RWPE2 (cell line): ENCODE measurements around the gene ECE2.
A peak's percentile ranks its signal among the peaks of the same experiment; 100 is the strongest.

Source experiments
- ATAC-seq: fragments of 200-7000 bp; cut with Tn5 transposase; 3 replicates; pipeline ENCODE4 v1.9.1; 2021; ENCODE audit warnings: low read depth
- DNase-seq: peaks from one replicate; pipeline ENCODE4 v3.0.0-alpha.2; 2020; ENCODE audit warnings: low spot score
- H3K27ac ChIP-seq: fragments of 450-650 bp; 2 replicates; pipeline ENCODE4 v1.5.1; 2017; ENCODE audit warnings: mild to moderate bottlenecking; ENCODE audit not compliant: poor library complexity, severe bottlenecking
- H3K27me3 ChIP-seq: fragments of 250-450 bp; sonication (Bioruptor Pico); 2 replicates; pipeline ENCODE4 v1.5.1; 2021; ENCODE audit warnings: mild to moderate bottlenecking, moderate library complexity; ENCODE audit not compliant: insufficient read depth, poor library complexity, severe bottlenecking
- H3K36me3 ChIP-seq: fragments of 250-450 bp; sonication (Bioruptor Pico); 2 replicates; pipeline ENCODE4 v1.5.1; 2020; ENCODE audit warnings: low read depth, mild to moderate bottlenecking, moderate library complexity
- H3K4me1 ChIP-seq: fragments of 250-450 bp; sonication (Bioruptor Pico); 2 replicates; pipeline ENCODE4 v1.5.1; 2021; ENCODE audit warnings: mild to moderate bottlenecking, moderate library complexity; ENCODE audit not compliant: insufficient read depth, poor library complexity, severe bottlenecking
- H3K4me3 ChIP-seq: fragments of 250-450 bp; sonication (Bioruptor Pico); 2 replicates; pipeline ENCODE4 v1.5.1; 2021; ENCODE audit warnings: mild to moderate bottlenecking, moderate library complexity; ENCODE audit not compliant: severe bottlenecking
- H3K9me3 ChIP-seq: fragments of 250-450 bp; sonication (Bioruptor Pico); 2 replicates; pipeline ENCODE4 v1.5.1; 2021; ENCODE audit warnings: mild to moderate bottlenecking, moderate library complexity; ENCODE audit not compliant: severe bottlenecking
- TF ChIP-seq, protein P1 (sequence below): fragments of 450-650 bp; IDR thresholded peaks from one replicate; pipeline ENCODE4 v1.5.1; 2017; ENCODE audit warnings: mild to moderate bottlenecking, moderate library complexity; ENCODE audit not compliant: poor library complexity, severe bottlenecking

ECE2 gene

DNA sequence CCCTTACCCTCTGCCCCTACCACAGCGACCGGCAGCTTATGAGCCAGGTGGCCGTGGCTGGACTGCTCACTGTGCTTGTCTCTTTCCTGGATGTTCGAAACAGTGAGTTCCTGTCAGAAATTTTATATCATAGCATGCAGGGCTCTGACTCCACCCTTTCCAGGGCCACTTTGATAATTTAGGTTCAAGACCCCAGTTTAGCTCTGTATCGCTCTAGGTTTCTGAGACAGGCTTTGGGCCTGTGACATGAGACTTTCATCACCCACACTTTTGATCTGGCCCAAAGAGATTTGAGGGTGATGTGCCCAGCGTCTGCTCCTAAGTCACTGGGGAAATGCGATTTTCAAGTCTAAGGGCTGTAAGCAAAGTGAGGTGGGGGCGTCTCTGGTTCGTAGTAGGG is 32.1 kb downstream of the ECE2 start:
- Histone ChIP-seq H3K4me3 (no peak overlapping the region), H3K36me3 (peaks cover 69% of the 10 kb centered on the region), H3K27me3 (no peaks in the 10 kb centered on the region), H3K27ac (no peak overlapping the region), H3K9me3 (no peaks in the 10 kb centered on the region), H3K4me1 (no peaks in the 10 kb centered on the region)
- TF ChIP-seq, protein P1, sequence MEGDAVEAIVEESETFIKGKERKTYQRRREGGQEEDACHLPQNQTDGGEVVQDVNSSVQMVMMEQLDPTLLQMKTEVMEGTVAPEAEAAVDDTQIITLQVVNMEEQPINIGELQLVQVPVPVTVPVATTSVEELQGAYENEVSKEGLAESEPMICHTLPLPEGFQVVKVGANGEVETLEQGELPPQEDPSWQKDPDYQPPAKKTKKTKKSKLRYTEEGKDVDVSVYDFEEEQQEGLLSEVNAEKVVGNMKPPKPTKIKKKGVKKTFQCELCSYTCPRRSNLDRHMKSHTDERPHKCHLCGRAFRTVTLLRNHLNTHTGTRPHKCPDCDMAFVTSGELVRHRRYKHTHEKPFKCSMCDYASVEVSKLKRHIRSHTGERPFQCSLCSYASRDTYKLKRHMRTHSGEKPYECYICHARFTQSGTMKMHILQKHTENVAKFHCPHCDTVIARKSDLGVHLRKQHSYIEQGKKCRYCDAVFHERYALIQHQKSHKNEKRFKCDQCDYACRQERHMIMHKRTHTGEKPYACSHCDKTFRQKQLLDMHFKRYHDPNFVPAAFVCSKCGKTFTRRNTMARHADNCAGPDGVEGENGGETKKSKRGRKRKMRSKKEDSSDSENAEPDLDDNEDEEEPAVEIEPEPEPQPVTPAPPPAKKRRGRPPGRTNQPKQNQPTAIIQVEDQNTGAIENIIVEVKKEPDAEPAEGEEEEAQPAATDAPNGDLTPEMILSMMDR, result no peak
- no peak for ATAC-seq
- DNase-seq, result no peak

DNA sequence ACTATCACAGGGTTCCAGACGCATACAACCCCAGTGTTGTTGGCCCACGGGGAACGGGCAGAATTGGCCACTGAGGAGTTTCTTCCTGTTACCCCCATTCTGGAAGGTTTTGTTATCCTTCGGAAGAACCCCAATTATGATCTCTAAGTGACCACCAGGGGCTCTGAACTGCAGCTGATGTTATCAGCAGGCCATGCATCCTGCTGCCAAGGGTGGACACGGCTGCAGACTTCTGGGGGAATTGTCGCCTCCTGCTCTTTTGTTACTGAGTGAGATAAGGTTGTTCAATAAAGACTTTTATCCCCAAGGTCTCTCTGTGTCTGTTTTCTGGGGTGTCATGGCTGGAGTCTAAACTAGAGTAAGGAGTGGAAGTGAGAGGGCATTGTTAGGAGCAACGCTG is 32.9 kb downstream of the ECE2 start:
- Histone ChIP-seq H3K27me3 (no peaks in the 10 kb centered on the region), H3K9me3 (no peaks in the 10 kb centered on the region), H3K36me3 (peaks cover 61% of the 10 kb centered on the region), H3K4me3 (no peak overlapping the region), H3K4me1 (no peaks in the 10 kb centered on the region), H3K27ac (no peak overlapping the region)
- no peak for ATAC-seq
- TF ChIP-seq, protein P1, result no peak
- DNase-seq, result no peak

DNA sequence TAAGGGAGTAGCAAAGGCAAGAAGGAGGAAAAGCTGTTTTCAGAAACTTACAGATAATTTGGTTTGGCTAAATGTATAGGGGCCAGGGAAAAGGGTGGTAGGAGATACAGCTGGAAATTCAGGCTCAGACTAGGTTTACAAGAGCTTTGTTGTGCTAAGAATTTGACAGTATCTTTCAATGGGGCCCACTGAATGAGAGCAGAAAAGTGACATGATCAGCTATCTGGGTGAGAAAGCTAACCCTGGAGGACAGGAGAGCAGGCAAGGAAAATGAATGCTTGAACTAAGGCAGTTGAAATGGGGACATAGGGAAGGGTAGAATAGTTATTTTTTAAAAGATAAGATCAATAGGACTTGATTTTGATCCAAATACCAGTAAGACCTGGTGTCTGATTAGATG is 35.8 kb downstream of the ECE2 start:
- Histone ChIP-seq H3K9me3 (no peaks in the 10 kb centered on the region), H3K27ac (peak overlapping the region; percentile 10), H3K4me1 (peaks cover 1% of the 10 kb centered on the region), H3K36me3 (peaks cover 44% of the 10 kb centered on the region), H3K4me3 (no peak overlapping the region), H3K27me3 (no peaks in the 10 kb centered on the region)
- no peak for DNase-seq
- ATAC-seq, result no peak
- TF ChIP-seq, protein P1, result no peak

DNA sequence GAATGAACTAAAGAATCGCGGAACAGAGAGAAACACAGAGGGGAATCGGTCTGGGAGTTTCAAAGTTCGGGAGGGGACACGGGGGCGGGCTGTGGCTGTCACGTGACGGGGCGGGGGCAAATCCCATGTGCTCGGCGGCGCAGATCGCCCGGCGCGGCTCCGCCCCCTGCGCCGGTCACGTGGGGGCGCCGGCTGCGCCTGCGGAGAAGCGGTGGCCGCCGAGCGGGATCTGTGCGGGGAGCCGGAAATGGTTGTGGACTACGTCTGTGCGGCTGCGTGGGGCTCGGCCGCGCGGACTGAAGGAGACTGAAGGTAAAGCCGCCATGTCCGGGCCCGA is 38.5 kb downstream of the ECE2 start, which contains the start of gene EIF4G1:
Gene EIF4G1, plus strand, starts transcription at position 244 of the 337 bp plus-strand sequence. CDS start 1,191 bp downstream, outside the sequence.
- peak; percentile 72 for ATAC-seq
- DNase-seq, result peak; percentile 91
- H3K36me3 ChIP-seq, result peaks cover 44% of the 10 kb centered on the region

More for the DNA sequence above, 38.5 kb downstream of the ECE2 start, which contains the start of gene EIF4G1:
- Histone ChIP-seq H3K27me3 (no peaks in the 10 kb centered on the region), H3K4me1 (peaks cover 7% of the 10 kb centered on the region), H3K9me3 (no peaks in the 10 kb centered on the region), H3K4me3 (peak within 1 kb of the TSS; percentile 97), H3K27ac (peak within 1 kb of the TSS; percentile 94)
- TF ChIP-seq, protein P1, result no peak
